Measurements from ENCODE around the gene PRLR.
"Not testable (repeated sequence)": the region's sequence is repeated elsewhere in the genome, so short reads cannot be mapped to it uniquely, and the experiment has no call there.

PRLR gene

DNA sequence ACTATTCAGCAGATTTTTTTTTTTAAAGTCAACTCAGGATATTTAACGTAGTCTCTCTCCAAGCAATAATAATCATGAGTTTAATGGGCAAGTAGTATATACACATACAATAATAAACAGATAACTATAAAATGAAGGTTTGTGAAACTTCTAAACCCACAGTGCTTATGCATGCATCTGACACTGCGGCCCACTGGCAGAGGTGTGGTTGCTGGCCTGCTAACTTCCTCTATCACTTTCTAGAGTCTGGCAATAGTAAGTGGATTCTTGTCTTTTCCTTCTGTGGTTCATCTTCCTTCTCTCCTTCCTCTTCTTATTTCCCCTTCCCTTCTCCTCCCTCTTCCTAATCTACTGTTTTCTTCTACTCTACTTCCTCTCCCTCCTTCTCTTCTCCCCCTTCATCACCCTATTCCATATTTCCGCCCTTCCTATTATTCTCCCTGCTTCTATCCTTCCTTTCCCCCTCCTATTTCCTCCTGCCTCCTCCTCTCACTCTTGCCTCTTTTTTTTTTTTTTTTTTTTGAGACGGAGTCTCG, 164.0 kb downstream of the PRLR start:
- DNase-seq: no peak

GRCh38 chr5:35063414-35063813, 166.9 kb downstream of the PRLR start:
- DNase-seq: no peak

- DNase-seq: no peak
Measured at GRCh38 chr5:35061211-35061770, 169.0 kb downstream of the PRLR start.

GRCh38 chr5:35060236-35060635, 170.1 kb downstream of the PRLR start:
- DNase-seq: no peak

DNA sequence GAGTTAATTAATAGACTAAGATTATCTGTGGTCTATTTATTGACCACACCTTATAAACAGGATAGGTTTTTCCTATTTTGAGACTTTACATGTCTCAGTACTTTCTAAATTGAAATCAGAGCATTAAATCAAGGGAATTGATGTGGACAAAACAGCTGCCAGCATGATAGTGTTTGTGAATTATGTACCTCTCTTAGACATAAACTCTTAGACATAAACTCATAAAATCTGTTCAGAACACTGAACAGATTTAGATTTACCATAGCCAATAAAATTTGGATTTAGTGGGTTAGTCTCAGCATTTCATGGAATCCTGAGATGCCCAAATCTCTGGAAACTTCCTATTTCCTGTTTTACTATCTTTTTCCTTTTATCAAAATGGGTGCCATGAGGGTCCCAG, 171.0 kb downstream of the PRLR start:
- DNase-seq: no peak

DNA sequence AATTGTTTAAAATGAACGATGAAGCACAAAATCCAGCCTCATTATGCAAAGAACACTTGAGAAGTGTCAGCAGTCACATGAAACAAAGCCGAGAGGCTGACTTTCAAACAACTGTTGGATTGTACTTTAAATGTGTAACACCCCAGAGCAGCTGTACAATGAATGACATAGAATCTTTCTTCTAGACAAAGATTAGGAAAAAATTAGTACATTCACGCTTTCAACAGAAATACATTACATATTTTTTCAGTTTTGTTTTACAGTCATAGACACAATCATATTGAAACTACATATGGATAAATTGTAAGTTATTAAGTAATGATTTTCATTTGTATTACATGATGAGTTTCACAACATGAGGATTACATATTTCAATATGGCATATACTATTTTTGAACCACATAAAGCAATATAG, 171.9 kb downstream of the PRLR start:
- no peak for DNase-seq

- DNase-seq: no peak
Measured at GRCh38 chr5:35056686-35057085, 173.6 kb downstream of the PRLR start.

DNA sequence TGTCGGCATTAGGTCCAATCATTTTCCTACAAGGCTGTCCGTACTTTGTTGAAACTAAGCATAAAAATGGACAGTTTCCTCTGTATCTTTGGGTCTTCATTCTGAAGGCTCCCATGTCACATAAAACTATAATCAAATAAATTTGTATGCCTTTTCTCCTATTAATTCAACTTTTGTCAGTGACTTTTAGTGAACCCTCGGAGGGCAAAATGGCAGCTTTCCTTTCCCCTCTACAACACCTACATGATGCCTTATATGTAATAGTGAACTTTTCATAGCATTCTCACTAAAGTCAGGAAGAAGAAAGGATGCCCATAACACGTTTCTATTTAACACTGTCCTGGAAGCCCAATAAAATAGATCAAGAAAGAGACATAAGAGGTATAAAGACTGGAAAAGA, 177.4 kb downstream of the PRLR start:
- no peak for DNase-seq

DNA sequence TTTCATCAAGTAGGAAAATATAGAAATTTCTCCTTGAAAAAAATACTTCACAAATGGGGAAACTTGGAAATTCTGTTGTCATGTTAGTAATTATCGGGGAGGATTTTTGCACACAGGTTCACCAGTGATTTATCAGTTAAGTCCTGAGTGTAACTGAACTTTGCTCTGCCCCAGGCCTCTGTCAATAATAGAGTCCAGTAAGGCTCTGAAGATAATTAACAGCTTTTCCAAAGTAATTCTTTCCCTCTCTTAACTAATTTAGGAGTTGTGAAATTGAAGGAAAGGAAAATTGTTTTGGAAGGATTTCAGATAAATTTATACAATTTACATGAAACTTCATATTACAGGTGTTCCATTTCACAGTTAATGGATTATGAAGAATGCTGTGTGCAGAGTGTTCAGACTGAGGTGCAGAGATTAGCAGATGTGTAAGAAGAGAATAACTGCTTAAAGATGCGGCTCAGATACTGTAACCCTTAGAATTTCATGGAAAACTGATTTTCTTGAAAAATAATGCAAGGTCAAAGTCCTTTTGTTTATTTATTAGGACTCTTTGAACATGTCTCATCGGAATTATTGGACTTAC, 179.7 kb downstream of the PRLR start:
- DNase-seq: no peak

DNA sequence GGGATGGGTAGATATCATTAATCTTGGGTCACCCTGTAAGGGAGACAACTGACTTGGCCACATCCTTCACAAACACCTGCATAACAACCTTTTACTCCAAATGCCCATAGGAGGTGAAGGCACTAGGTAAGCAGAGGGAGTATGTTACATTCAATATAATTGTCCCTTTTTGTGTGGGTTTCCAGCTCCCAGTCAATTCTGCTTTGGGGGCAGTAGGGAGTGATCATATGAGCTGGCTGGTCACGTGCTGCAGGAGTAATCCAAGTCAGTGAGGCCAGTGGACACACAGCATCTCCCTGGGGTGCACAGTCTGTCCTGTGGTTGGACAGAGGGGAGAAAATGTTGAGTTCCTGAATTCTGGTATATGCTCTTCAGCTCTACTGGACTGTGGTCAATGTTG, 181.4 kb downstream of the PRLR start:
- no peak for DNase-seq

GRCh38 chr5:35047785-35048404, 182.4 kb downstream of the PRLR start, which contains the start of gene AGXT2:
TSS of gene AGXT2 (minus strand) at chr5:35047949. CDS start at chr5:35047892, 57 bp downstream.
- DNase-seq: no peak

- DNase-seq: peak; percentile 49
Measured at GRCh38 chr5:35046774-35047173, 183.5 kb downstream of the PRLR start.

GRCh38 chr5:35045280-35045679, 185.0 kb downstream of the PRLR start:
- DNase-seq: no peak

DNA sequence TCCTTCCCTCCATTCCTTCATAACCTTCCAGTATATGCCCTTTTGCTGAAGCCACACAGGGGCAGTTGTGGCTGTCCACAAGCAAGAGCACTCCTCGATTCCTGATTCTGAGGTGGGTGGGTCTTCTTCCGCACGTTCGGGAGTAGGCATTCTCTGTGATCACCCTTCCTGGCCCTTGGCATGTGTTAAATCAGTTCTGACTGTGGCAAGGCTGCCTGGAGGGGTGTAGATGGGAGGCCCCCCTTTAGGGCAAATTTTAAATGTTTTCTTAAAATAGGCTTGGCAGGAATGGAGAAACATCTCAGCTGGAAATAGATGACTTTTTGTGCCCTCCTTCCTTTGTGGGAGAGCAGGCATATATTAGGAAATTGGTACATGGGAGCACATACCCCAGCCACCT, 185.6 kb downstream of the PRLR start:
- DNase-seq: no peak

DNA sequence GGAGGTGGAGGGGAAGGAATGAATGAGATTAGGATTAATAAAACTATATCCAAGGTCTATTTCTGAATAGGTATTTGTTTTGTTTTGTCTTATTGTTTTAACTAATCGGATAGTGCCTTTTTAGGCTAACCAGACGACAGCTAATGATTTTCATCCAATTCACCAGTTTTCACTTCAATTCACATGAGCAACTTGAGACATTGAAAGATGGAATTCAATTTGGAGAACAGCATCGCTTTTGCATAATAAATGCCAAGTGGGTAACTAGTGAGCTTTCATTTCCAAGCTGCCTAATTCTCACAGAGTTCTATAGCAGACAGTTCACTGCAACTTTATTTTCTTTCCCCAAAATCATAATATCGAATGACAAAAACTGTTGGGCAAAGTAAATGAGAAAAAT, 187.5 kb downstream of the PRLR start:
- no peak for DNase-seq

- no peak for DNase-seq
Measured at GRCh38 chr5:35041261-35041660, 189.0 kb downstream of the PRLR start.

- DNase-seq: no peak
Measured at GRCh38 chr5:35038891-35039290, 191.4 kb downstream of the PRLR start.

DNA sequence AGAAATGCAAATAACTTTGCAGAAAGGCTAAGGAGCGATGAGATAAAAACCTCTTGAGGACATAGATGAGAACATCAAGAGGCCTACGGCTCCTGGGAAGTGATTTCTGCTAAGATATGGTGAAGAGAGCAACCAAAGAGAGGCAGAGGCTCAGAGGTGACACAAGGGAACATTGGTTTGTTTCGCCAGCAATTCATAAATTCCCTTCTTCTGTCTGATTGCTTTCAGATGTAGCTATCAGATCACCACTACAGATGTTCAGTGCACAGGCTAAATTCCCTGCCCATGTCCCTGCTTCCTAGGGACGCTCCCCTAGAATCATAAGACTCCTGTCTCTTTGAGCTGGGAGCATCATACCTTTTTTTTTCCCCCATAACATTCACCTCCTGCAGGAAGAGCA, 193.8 kb downstream of the PRLR start:
- no peak for DNase-seq

DNA sequence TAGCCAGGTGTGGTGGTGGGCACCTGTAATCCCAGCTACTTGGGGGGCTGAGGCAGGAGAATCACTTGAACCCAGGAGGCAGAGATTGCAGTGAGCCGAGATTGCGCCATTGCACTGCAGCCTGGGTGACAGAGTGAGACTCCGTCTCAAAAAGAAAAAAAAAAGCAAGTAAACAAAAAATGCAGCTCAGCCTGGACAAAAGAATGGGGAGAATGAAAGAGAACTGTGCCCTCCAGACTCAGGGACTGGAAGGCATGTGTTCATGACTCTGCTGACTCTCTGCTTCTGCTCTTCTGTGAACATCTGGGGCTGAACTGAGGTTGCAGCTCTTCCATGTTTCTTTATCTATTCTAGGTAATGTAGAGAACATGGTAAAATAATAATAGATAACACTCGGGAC, 194.4 kb downstream of the PRLR start:
- DNase-seq: not testable (repeated sequence)

DNA sequence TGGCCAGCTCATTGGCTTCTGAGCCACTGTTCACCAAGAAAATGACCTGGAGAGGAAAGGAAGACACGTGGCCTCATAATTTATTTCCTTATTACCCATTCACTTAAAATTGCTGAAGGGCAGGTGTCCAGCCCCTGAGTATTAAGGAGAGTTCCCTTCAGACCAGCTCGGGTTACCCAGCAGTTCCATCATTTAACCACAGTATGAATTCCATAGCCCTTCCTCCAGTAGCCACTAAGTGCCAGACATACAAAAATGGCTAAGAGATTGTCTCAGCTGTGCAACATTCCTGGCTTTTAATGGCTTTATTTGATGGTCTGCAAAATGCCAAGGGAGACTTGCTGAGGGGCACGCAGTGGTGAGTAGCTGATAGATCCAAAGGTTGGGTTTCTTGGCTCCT, 195.0 kb downstream of the PRLR start:
- DNase-seq: no peak

- no peak for DNase-seq
Measured at GRCh38 chr5:35032356-35032755, 197.9 kb downstream of the PRLR start.

GRCh38 chr5:35031276-35031675, 199.0 kb downstream of the PRLR start:
- no peak for DNase-seq

- no peak for DNase-seq
Measured at GRCh38 chr5:35030426-35031100, 199.7 kb downstream of the PRLR start.

- DNase-seq: no peak
Measured at GRCh38 chr5:35029333-35029732, 201.0 kb downstream of the PRLR start.

Data from amniotic stem cell (primary cell).